Panc1 (cell line): ENCODE results near the gene VOPP1. TPM values are rescaled to one million over a fixed set of nuclear protein-coding genes. Genes with fewer than 3 reads are reported as not detected.

Source experiments
- ATAC-seq: fragments of 200-7000 bp; cut with Tn5 transposase; 2 replicates; pipeline ENCODE4 v1.9.1; 2020; ENCODE audit warnings: mild to moderate bottlenecking, moderate library complexity
- BruUV-seq: library from RNA; stranded (reverse); fragments of 400-500 nt; replicated peaks from 2 replicates; lab custom pipeline; 2021; lab: Mats Ljungman, UMichigan
- CTCF ChIA-PET: fragments of 300-600 bp; sonication (Branson Sonifier 250); formaldehyde crosslinking; loops from one replicate; lab custom pipeline; 2022; ENCODE audit warnings: antibody characterized with exemption; lab: Charles Lee
- POLR2A ChIA-PET: fragments of 300-600 bp; sonication (Branson Sonifier 250); formaldehyde crosslinking; loops from one replicate; lab custom pipeline; 2022; ENCODE audit warnings: antibody characterized with exemption; lab: Charles Lee
- DNase-seq: peaks from one replicate; pipeline ENCODE4 v3.0.0-alpha.2; 2010; ENCODE audit warnings: low read depth, low spot score
- H3K27ac ChIP-seq: 2 replicates; pipeline ENCODE4 v1.5.1; 2011; ENCODE audit warnings: mild to moderate bottlenecking, low read length, inconsistent platforms
- H3K27me3 ChIP-seq: fragments of 200-500 bp; sonication (Bioruptor generic); 2 replicates; pipeline ENCODE4 v1.6.0; 2014; ENCODE audit warnings: low read length, inconsistent platforms; ENCODE audit not compliant: control insufficient read depth, insufficient read depth
- H3K36me3 ChIP-seq: fragments of 200-500 bp; sonication (Bioruptor generic); 2 replicates; pipeline ENCODE4 v1.5.1; 2014; ENCODE audit warnings: inconsistent platforms, mild to moderate bottlenecking, low read length, moderate library complexity; ENCODE audit not compliant: control insufficient read depth, insufficient read depth
- H3K4me1 ChIP-seq: 2 replicates; pipeline ENCODE4 v1.5.1; 2011; ENCODE audit warnings: inconsistent platforms, mild to moderate bottlenecking, low read length, moderate library complexity; ENCODE audit not compliant: control insufficient read depth, insufficient read depth
- H3K4me3 ChIP-seq, 2 experiments: 2 replicates each; pipeline ENCODE4 v1.5.1; 2011 to 2012; ENCODE audit warnings: low read depth in 2 of 2, low read length in 2 of 2, mild to moderate bottlenecking in 2 of 2, inconsistent platforms in 1 of 2, moderate library complexity in 1 of 2
- H3K9me3 ChIP-seq: fragments of 200-500 bp; sonication (Bioruptor generic); 2 replicates; pipeline ENCODE4 v1.5.1; 2014; ENCODE audit warnings: low read depth, mild to moderate bottlenecking, inconsistent platforms, low read length, moderate library complexity; ENCODE audit not compliant: control insufficient read depth, insufficient read depth
- CTCF ChIP-seq: fragments of 450-650 bp; IDR thresholded peaks from 2 replicates; pipeline ENCODE4 v1.5.1; 2017; ENCODE audit warnings: mild to moderate bottlenecking
- POLR2AphosphoS5 ChIP-seq: IDR thresholded peaks from 2 replicates; pipeline ENCODE4 v1.6.1; 2012; ENCODE audit warnings: mild to moderate bottlenecking, low read depth, low read length, moderate library complexity
- REST ChIP-seq, 2 experiments: IDR thresholded peaks; 2 replicates each; pipeline ENCODE4 v1.6.1; 2011 to 2012; ENCODE audit warnings: low read depth in 2 of 2, control low read depth in 1 of 2, low read length in 1 of 2, mild to moderate bottlenecking in 1 of 2, moderate library complexity in 1 of 2; ENCODE audit not compliant: insufficient read depth in 1 of 2
- SIN3A ChIP-seq: IDR thresholded peaks from 2 replicates; pipeline ENCODE4 v1.6.1; 2012; ENCODE audit warnings: low read depth, mild to moderate bottlenecking, low read length, moderate library complexity, borderline replicate concordance; ENCODE audit not compliant: insufficient read depth
- TCF7L2 ChIP-seq: IDR thresholded peaks from 2 replicates; pipeline ENCODE4 v1.6.1; 2011; ENCODE audit warnings: mild to moderate bottlenecking, low read depth, low read length, inconsistent platforms
- in situ Hi-C: cut with HindIII; loops from 2 replicates; pipeline ENCODE4 v1.10.0; 2016; ENCODE audit warnings: low sequenced_read_pairs, low pct_unique_long_range_greater_than_20kb
- intact Hi-C: fragments of 100-400 bp; cut with micrococcal nuclease; formaldehyde crosslinking; loops from one replicate; pipeline ENCODE4 v1.10.0; 2022; ENCODE audit not compliant: unreplicated experiment
- total RNA-seq: library from RNA; stranded (reverse); gene quantifications from one replicate; pipeline ENCODE4 v1.2.1, GENCODE V29; 2021; ENCODE audit not compliant: unreplicated experiment

The VOPP1 gene
- total RNA-seq, 1 experiment from 2014 or later, result 131 TPM

- Histone ChIP-seq H3K9me3 (no peaks in the 10 kb centered on the region), H3K4me3 (no peak overlapping the region), H3K27ac (no peak overlapping the region), H3K27me3 (no peaks in the 10 kb centered on the region), H3K36me3 (no peaks in the 10 kb centered on the region), H3K4me1 (peaks cover 8% of the 10 kb centered on the region)
- no peak for DNase-seq
- no peak for ATAC-seq
- no TSS peak for BruUV-seq
- TF ChIP-seq CTCF, result no peak
- no peak for TF ChIP-seq TCF7L2
- TF ChIP-seq SIN3A, result no peak
- TF ChIP-seq POLR2AphosphoS5, result no peak
- TF ChIP-seq REST (IDR thresholded peaks at IDR 0.05; ENCODE audit: insufficient read depth in 1 of 2, low read depth in 2 of 2, low read length in 1 of 2), result no peak
- in situ Hi-C loops, result no loop called here
- ChIA-PET POLR2A (no interaction called here), CTCF (no interaction called here)
- intact Hi-C loops, result no loop called here
Measured at GRCh38 chr7:55540226-55540858, 32.0 kb downstream of the VOPP1 start.

- TF ChIP-seq CTCF (no peak), SIN3A (no peak), TCF7L2 (no peak), REST (IDR thresholded peaks at IDR 0.05; ENCODE audit: insufficient read depth in 1 of 2, low read depth in 2 of 2, low read length in 1 of 2) (no peak), POLR2AphosphoS5 (no peak)
- in situ Hi-C loops (no loop called here), intact Hi-C loops (no loop called here)
- Histone ChIP-seq H3K4me1 (peaks cover 15% of the 10 kb centered on the region), H3K27me3 (no peaks in the 10 kb centered on the region), H3K27ac (no peak overlapping the region), H3K4me3 (no peak overlapping the region), H3K36me3 (no peaks in the 10 kb centered on the region), H3K9me3 (no peaks in the 10 kb centered on the region)
- POLR2A ChIA-PET, result interaction anchor here (0.6 kb wide), 1 partner anchor 292 kb away, joined by 3 read pairs; no protein-coding TSS in a partner anchor
- 0 out of 2 replicates have a peak, but pooled peaks have one; percentile 40 for ATAC-seq
- CTCF ChIA-PET, result no interaction called here
- no TSS peak for BruUV-seq
- DNase-seq, result no peak
Measured at GRCh38 chr7:55539380-55539779, 32.9 kb downstream of the VOPP1 start.
